ENCODE results near the gene APOA4. TPM values are rescaled to one million over a fixed set of nuclear protein-coding genes. Genes with fewer than 3 reads are reported as not detected.

The APOA4 gene
- total RNA-seq, 1 experiment from 2014 or later = 3.3 TPM

DNA sequence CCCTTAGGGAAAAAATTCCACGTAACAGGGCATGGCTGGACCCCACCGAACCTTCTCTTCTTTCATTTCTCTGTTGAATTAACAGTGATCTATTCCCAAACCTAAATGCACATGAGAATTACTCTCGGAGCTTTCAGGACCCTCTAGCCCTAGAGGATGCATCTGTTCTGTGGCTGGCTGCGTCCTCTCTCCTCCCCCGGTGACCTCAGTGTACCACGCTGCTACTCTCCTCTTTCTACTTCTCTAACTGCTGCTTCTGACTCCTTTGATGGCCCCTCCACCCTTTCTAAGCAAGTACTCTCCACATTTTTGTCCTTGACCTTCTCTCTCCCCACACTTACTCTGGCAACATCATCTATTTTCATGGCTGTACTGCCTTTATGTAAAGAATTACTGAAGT is 26.4 kb upstream of the APOA4 start:
- Mint-ChIP-seq H3K9me3 (ENCODE audit: unreplicated experiment) (no peaks in the 10 kb centered on the region), H3K27ac (ENCODE audit: unreplicated experiment) (peak overlapping the region; percentile 14), H3K4me1 (ENCODE audit: low read depth, unreplicated experiment) (peaks cover 10% of the 10 kb centered on the region), H3K36me3 (ENCODE audit: insufficient read depth, unreplicated experiment) (peaks cover 47% of the 10 kb centered on the region), H3K4me3 (ENCODE audit: unreplicated experiment) (no peak overlapping the region), H3K27me3 (ENCODE audit: insufficient read depth, unreplicated experiment) (no peaks in the 10 kb centered on the region)
- no peaks in the 10 kb centered on the region for H3K9me3 ChIP-seq
- H3K36me3 ChIP-seq (ENCODE audit: control insufficient read depth, insufficient read depth, low read length) = peaks cover 11% of the 10 kb centered on the region
- no TSS peak for BruUV-seq (replicated peaks)
- intact Hi-C loops (cut with micrococcal nuclease; ENCODE audit: unreplicated experiment) = no loop called here
- H3K4me3 ChIP-seq (ENCODE audit: low read depth, low read length) = no peak overlapping the region
- no peaks in the 10 kb centered on the region for H3K27me3 ChIP-seq (replicated peaks; ENCODE audit: control insufficient read depth, insufficient read depth, low read length)
- CTCF ChIA-PET = no interaction called here
- TF ChIP-seq, protein P1, sequence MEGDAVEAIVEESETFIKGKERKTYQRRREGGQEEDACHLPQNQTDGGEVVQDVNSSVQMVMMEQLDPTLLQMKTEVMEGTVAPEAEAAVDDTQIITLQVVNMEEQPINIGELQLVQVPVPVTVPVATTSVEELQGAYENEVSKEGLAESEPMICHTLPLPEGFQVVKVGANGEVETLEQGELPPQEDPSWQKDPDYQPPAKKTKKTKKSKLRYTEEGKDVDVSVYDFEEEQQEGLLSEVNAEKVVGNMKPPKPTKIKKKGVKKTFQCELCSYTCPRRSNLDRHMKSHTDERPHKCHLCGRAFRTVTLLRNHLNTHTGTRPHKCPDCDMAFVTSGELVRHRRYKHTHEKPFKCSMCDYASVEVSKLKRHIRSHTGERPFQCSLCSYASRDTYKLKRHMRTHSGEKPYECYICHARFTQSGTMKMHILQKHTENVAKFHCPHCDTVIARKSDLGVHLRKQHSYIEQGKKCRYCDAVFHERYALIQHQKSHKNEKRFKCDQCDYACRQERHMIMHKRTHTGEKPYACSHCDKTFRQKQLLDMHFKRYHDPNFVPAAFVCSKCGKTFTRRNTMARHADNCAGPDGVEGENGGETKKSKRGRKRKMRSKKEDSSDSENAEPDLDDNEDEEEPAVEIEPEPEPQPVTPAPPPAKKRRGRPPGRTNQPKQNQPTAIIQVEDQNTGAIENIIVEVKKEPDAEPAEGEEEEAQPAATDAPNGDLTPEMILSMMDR (IDR thresholded peaks at IDR 0.05; ENCODE audit: insufficient read depth in 1 of 2, low read depth in 1 of 2, low read length in 1 of 2, severe bottlenecking in 1 of 2, unreplicated experiment in 1 of 2) = no peak
- H3K4me1 ChIP-seq = no peaks in the 10 kb centered on the region
- no peak for DNase-seq
- POLR2A ChIA-PET = no interaction called here

DNA sequence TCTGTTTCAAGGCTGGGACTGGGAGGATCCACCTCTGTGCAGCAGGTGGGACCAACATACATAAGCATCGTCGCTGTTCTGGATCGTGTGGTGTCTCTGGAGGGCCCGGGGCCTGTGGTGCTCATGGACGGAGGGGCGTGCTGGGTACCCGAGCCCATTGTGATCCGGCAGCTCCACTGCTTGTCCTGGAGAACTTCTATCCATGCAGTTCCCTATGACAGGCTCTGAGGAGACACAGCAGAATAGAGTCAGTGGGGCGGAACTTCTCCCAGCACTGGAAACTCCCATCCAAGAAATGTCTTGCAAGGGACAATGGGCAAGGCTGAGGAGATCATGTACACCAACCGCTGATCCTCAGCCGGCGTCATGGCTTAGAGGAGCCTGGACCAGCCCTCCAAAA is 26.0 kb upstream of the APOA4 start:
- H3K9me3 Mint-ChIP-seq (ENCODE audit: unreplicated experiment) = no peaks in the 10 kb centered on the region
- BruUV-seq (replicated peaks) = no TSS peak
- CTCF ChIA-PET = no interaction called here
- Histone ChIP-seq H3K4me1 (peaks cover 1% of the 10 kb centered on the region), H3K27me3 (replicated peaks; ENCODE audit: control insufficient read depth, insufficient read depth, low read length) (no peaks in the 10 kb centered on the region), H3K4me3 (ENCODE audit: low read depth, low read length) (no peak overlapping the region), H3K9me3 (no peaks in the 10 kb centered on the region), H3K36me3 (ENCODE audit: control insufficient read depth, insufficient read depth, low read length) (peaks cover 8% of the 10 kb centered on the region)
- H3K27me3 Mint-ChIP-seq (ENCODE audit: insufficient read depth, unreplicated experiment) = no peaks in the 10 kb centered on the region
- DNase-seq = no peak
- peaks cover 11% of the 10 kb centered on the region for H3K4me1 Mint-ChIP-seq (ENCODE audit: low read depth, unreplicated experiment)
- H3K27ac Mint-ChIP-seq (ENCODE audit: unreplicated experiment) = no peak overlapping the region
- H3K36me3 Mint-ChIP-seq (ENCODE audit: insufficient read depth, unreplicated experiment) = peaks cover 42% of the 10 kb centered on the region
- POLR2A ChIA-PET = no interaction called here
- H3K4me3 Mint-ChIP-seq (ENCODE audit: unreplicated experiment) = no peak overlapping the region
- intact Hi-C loops (cut with micrococcal nuclease; ENCODE audit: unreplicated experiment) = no loop called here
- TF ChIP-seq, protein P1 (IDR thresholded peaks at IDR 0.05; ENCODE audit: insufficient read depth in 1 of 2, low read depth in 1 of 2, low read length in 1 of 2, severe bottlenecking in 1 of 2, unreplicated experiment in 1 of 2) = no peak

GRCh38 chr11:116847612-116848011 is 24.5 kb upstream of the APOA4 start:
- ChIA-PET CTCF (interaction anchor here (0.6 kb wide), 1 partner anchor 261 kb away, joined by 3 read pairs; no protein-coding TSS in a partner anchor), POLR2A (no interaction called here)
- Mint-ChIP-seq H3K4me1 (ENCODE audit: low read depth, unreplicated experiment) (peaks cover 26% of the 10 kb centered on the region), H3K27me3 (ENCODE audit: insufficient read depth, unreplicated experiment) (no peaks in the 10 kb centered on the region), H3K4me3 (ENCODE audit: unreplicated experiment) (no peak overlapping the region), H3K36me3 (ENCODE audit: insufficient read depth, unreplicated experiment) (peaks cover 48% of the 10 kb centered on the region), H3K27ac (ENCODE audit: unreplicated experiment) (no peak overlapping the region), H3K9me3 (ENCODE audit: unreplicated experiment) (no peaks in the 10 kb centered on the region)
- Histone ChIP-seq H3K27me3 (replicated peaks; ENCODE audit: control insufficient read depth, insufficient read depth, low read length) (no peaks in the 10 kb centered on the region), H3K9me3 (no peaks in the 10 kb centered on the region), H3K36me3 (ENCODE audit: control insufficient read depth, insufficient read depth, low read length) (peaks cover 11% of the 10 kb centered on the region), H3K4me1 (peaks cover 16% of the 10 kb centered on the region), H3K4me3 (ENCODE audit: low read depth, low read length) (no peak overlapping the region)
- BruUV-seq (replicated peaks) = no TSS peak
- DNase-seq = no peak
- intact Hi-C loops (cut with micrococcal nuclease; ENCODE audit: unreplicated experiment) = no loop called here
- TF ChIP-seq, protein P1 (IDR thresholded peaks at IDR 0.05; ENCODE audit: insufficient read depth in 1 of 2, low read depth in 1 of 2, low read length in 1 of 2, severe bottlenecking in 1 of 2, unreplicated experiment in 1 of 2) = no peak

Data from Caco-2 (cell line).